IPS DF 4.7 (cell line): ENCODE results near the gene XPO5.
"Not testable (repeated sequence)": the region's sequence is repeated elsewhere in the genome, so short reads cannot be mapped to it uniquely, and the experiment has no call there.

Source experiments
- DNase-seq: peaks from one replicate; pipeline ENCODE4 v3.0.0-alpha.2; 2013; ENCODE audit warnings: low spot score; ENCODE audit errors: extremely low read depth

XPO5 gene

GRCh38 chr6:43584892-43585570, 9.2 kb upstream of the XPO5 start:
- DNase-seq, result no peak

- DNase-seq, result no peak
Measured at GRCh38 chr6:43582911-43583310, 7.1 kb upstream of the XPO5 start.

GRCh38 chr6:43579171-43579570, 3.3 kb upstream of the XPO5 start:
- DNase-seq, result no peak

- DNase-seq, result no peak
Measured at GRCh38 chr6:43578748-43579147, 2.9 kb upstream of the XPO5 start.

- DNase-seq, result no peak
Measured at GRCh38 chr6:43575105-43575771, 600 bp downstream of the XPO5 start.

GRCh38 chr6:43572015-43572414, 3.8 kb downstream of the XPO5 start:
- DNase-seq, result no peak

GRCh38 chr6:43570876-43571441, 4.9 kb downstream of the XPO5 start:
- no peak for DNase-seq

- DNase-seq, result no peak
Measured at GRCh38 chr6:43559328-43559727, 16.5 kb downstream of the XPO5 start.

- not testable (repeated sequence) for DNase-seq
Measured at GRCh38 chr6:43557620-43558019, 18.2 kb downstream of the XPO5 start.

- no peak for DNase-seq
Measured at GRCh38 chr6:43547222-43547621, 28.6 kb downstream of the XPO5 start.

GRCh38 chr6:43544461-43544860, 31.4 kb downstream of the XPO5 start:
- DNase-seq, result no peak

- DNase-seq, result no peak
Measured at GRCh38 chr6:43541774-43542471, 33.9 kb downstream of the XPO5 start.

GRCh38 chr6:43540507-43540906, 35.3 kb downstream of the XPO5 start:
- no peak for DNase-seq

- not testable (repeated sequence) for DNase-seq
Measured at GRCh38 chr6:43539409-43539808, 36.4 kb downstream of the XPO5 start.

GRCh38 chr6:43538986-43539385, 36.9 kb downstream of the XPO5 start:
- not testable (repeated sequence) for DNase-seq

GRCh38 chr6:43532201-43532600, 43.6 kb downstream of the XPO5 start:
- no peak for DNase-seq

- no peak for DNase-seq
Measured at GRCh38 chr6:43524483-43524961, 51.3 kb downstream of the XPO5 start.

- no peak for DNase-seq
Measured at GRCh38 chr6:43523284-43523683, 52.6 kb downstream of the XPO5 start.

- no peak for DNase-seq
Measured at GRCh38 chr6:43522547-43523261, 53.1 kb downstream of the XPO5 start.

GRCh38 chr6:43521836-43522235, 54.0 kb downstream of the XPO5 start:
- no peak for DNase-seq

GRCh38 chr6:43520097-43520496, 55.7 kb downstream of the XPO5 start:
- no peak for DNase-seq
